DND-41 (cell line): Measurements from ENCODE around the gene ZDHHC11.

Experiments
- ATAC-seq: fragments of 200-7000 bp; cut with Tn5 transposase; 3 replicates; pipeline ENCODE4 v1.9.1; 2021; ENCODE audit warnings: low read depth; ENCODE audit not compliant: insufficient read depth
- DNase-seq: peaks from one replicate; pipeline ENCODE4 v3.0.0-alpha.2; 2020
- H2AFZ ChIP-seq: 2 replicates; pipeline ENCODE4 v1.6.0; 2012; ENCODE audit warnings: low read depth, low read length
- H3K27ac ChIP-seq: 2 replicates; pipeline ENCODE4 v1.5.1; 2012; ENCODE audit warnings: low read length, inconsistent platforms
- H3K27me3 ChIP-seq: fragments of 200-600 bp; sonication (generic); 2 replicates; pipeline ENCODE4 v1.6.0; 2012; ENCODE audit warnings: low read length, mild to moderate bottlenecking, inconsistent platforms; ENCODE audit not compliant: insufficient read depth, poor library complexity
- H3K36me3 ChIP-seq: 2 replicates; pipeline ENCODE4 v1.5.1; 2012; ENCODE audit warnings: low read length, inconsistent platforms; ENCODE audit not compliant: insufficient read depth
- H3K4me1 ChIP-seq: 2 replicates; pipeline ENCODE4 v1.5.1; 2012; ENCODE audit warnings: mild to moderate bottlenecking, low read length; ENCODE audit not compliant: insufficient read depth
- H3K4me2 ChIP-seq: 2 replicates; pipeline ENCODE4 v1.6.0; 2012; ENCODE audit warnings: mild to moderate bottlenecking, moderate library complexity, low read length, inconsistent platforms; ENCODE audit not compliant: insufficient read depth
- H3K4me3 ChIP-seq, 2 experiments: fragments of 200-600 bp in 1 of 2; shearing (Covaris generic) in 1 of 2; 2 replicates each; pipeline ENCODE4 v1.5.1; 2012 to 2016; ENCODE audit warnings: inconsistent platforms in 2 of 2, low read length in 2 of 2, mild to moderate bottlenecking in 2 of 2, low read depth in 1 of 2, moderate library complexity in 1 of 2
- H3K79me2 ChIP-seq: 2 replicates; pipeline ENCODE4 v1.6.0; 2012; ENCODE audit warnings: low read length, inconsistent platforms; ENCODE audit not compliant: insufficient read depth
- H3K9ac ChIP-seq: 2 replicates; pipeline ENCODE4 v1.6.0; 2012; ENCODE audit warnings: low read depth, mild to moderate bottlenecking, inconsistent platforms, low read length, moderate library complexity
- H3K9me3 ChIP-seq: 2 replicates; pipeline ENCODE4 v1.5.1; 2012; ENCODE audit warnings: low read length, moderate library complexity, mild to moderate bottlenecking, inconsistent platforms; ENCODE audit not compliant: insufficient read depth, severe bottlenecking
- H4K20me1 ChIP-seq: 2 replicates; pipeline ENCODE4 v1.6.0; 2012; ENCODE audit warnings: low read length; ENCODE audit not compliant: insufficient read depth
- CTCF ChIP-seq: IDR thresholded peaks from 2 replicates; pipeline ENCODE4 v1.5.1; 2012; ENCODE audit warnings: borderline replicate concordance, low read length, moderate library complexity, mild to moderate bottlenecking; ENCODE audit not compliant: poor library complexity, severe bottlenecking; ENCODE audit errors: extremely low read depth
- EZH2 ChIP-seq: IDR thresholded peaks from 3 replicates; pipeline ENCODE4 v1.6.1; 2012; ENCODE audit warnings: borderline replicate concordance, low read depth, mild to moderate bottlenecking, moderate library complexity, low read length, inconsistent platforms; ENCODE audit not compliant: severe bottlenecking

The ZDHHC11 gene

GRCh38 chr5:885127-885442 is 34.3 kb upstream of the ZDHHC11 start:
- peaks cover 97% of the 10 kb centered on the region for H3K36me3 ChIP-seq
- no peak overlapping the region for H3K4me3 ChIP-seq
- ATAC-seq (no peak), DNase-seq (no peak)
- H3K79me2 ChIP-seq = peaks cover 73% of the 10 kb centered on the region
- no peak overlapping the region for H2AFZ ChIP-seq
- H3K27ac ChIP-seq = no peak overlapping the region
- no peak for TF ChIP-seq EZH2
- TF ChIP-seq CTCF = no peak
- no peaks in the 10 kb centered on the region for H3K27me3 ChIP-seq
- peaks cover 76% of the 10 kb centered on the region for H4K20me1 ChIP-seq
- H3K4me1 ChIP-seq = peaks cover under 1% of the 10 kb centered on the region
- no peaks in the 10 kb centered on the region for H3K9me3 ChIP-seq
- H3K4me2 ChIP-seq = no peak overlapping the region
- H3K9ac ChIP-seq = no peak overlapping the region

GRCh38 chr5:884345-885126 is 33.8 kb upstream of the ZDHHC11 start:
- Histone ChIP-seq H3K4me1 (no peaks in the 10 kb centered on the region), H3K4me3 (no peak overlapping the region), H4K20me1 (peaks cover 71% of the 10 kb centered on the region), H3K27ac (no peak overlapping the region), H2AFZ (no peak overlapping the region), H3K79me2 (peaks cover 67% of the 10 kb centered on the region), H3K36me3 (peaks cover 91% of the 10 kb centered on the region), H3K9ac (no peak overlapping the region), H3K4me2 (no peak overlapping the region), H3K27me3 (no peaks in the 10 kb centered on the region), H3K9me3 (no peaks in the 10 kb centered on the region)
- no peak for ATAC-seq
- DNase-seq = no peak
- TF ChIP-seq EZH2 = no peak
- no peak for TF ChIP-seq CTCF

GRCh38 chr5:883475-884181 is 32.8 kb upstream of the ZDHHC11 start:
- ATAC-seq (no peak), DNase-seq (no peak)
- H3K79me2 ChIP-seq = peaks cover 62% of the 10 kb centered on the region
- no peaks in the 10 kb centered on the region for H3K9me3 ChIP-seq
- peaks cover 83% of the 10 kb centered on the region for H3K36me3 ChIP-seq
- peaks cover 71% of the 10 kb centered on the region for H4K20me1 ChIP-seq
- TF ChIP-seq EZH2 (no peak), CTCF (no peak)
- no peaks in the 10 kb centered on the region for H3K27me3 ChIP-seq
- no peak overlapping the region for H3K9ac ChIP-seq
- no peak overlapping the region for H3K4me2 ChIP-seq
- H3K4me3 ChIP-seq = no peak overlapping the region
- no peak overlapping the region for H3K27ac ChIP-seq
- no peaks in the 10 kb centered on the region for H3K4me1 ChIP-seq
- no peak overlapping the region for H2AFZ ChIP-seq
